H1 (cell line): ENCODE results near the gene PBOV1. TPM values are rescaled to one million over a fixed set of nuclear protein-coding genes. Genes with fewer than 3 reads are reported as not detected.

Experiments used
- CTCF ChIA-PET: fragments of 300-600 bp; sonication (Branson Sonifier 250); formaldehyde crosslinking; loops from one replicate; lab custom pipeline; 2021; ENCODE audit not compliant: partially characterized antibody; lab: Charles Lee
- POLR2A ChIA-PET: fragments of 300-600 bp; sonication (Branson Sonifier 250); formaldehyde crosslinking; loops from one replicate; lab custom pipeline; 2021; ENCODE audit warnings: inconsistent platforms; ENCODE audit not compliant: partially characterized antibody; lab: Charles Lee
- DNase-seq, 2 experiments: peaks; one replicate each; pipeline versions ENCODE4 v3.0.0 to v3.0.0-alpha.2; 2010 to 2022; ENCODE audit warnings: low spot score in 2 of 2, low read depth in 1 of 2, mixed read lengths in 1 of 2
- FAIRE-seq: peaks from 2 replicates; lab custom pipeline; 2011; peaks lifted over from hg19 to GRCh38; lab: Jason Lieb, UNC
- H2AFZ ChIP-seq: 2 replicates; pipeline ENCODE4 v1.8.1; 2012; ENCODE audit warnings: low read length, inconsistent platforms
- H2AK5ac ChIP-seq: 2 replicates; pipeline ENCODE4 v1.6.1; 2013; ENCODE audit warnings: low read depth, low read length
- H2BK120ac ChIP-seq: replicated peaks from 2 replicates; pipeline ENCODE3; 2013; ENCODE audit warnings: low read depth, low read length, inconsistent platforms
- H2BK12ac ChIP-seq: 2 replicates; pipeline ENCODE4 v1.6.1; 2013; ENCODE audit warnings: low read depth, low read length
- H2BK15ac ChIP-seq: 2 replicates; pipeline ENCODE4 v1.6.1; 2013; ENCODE audit warnings: low read length
- H2BK20ac ChIP-seq: 2 replicates; pipeline ENCODE4 v1.6.1; 2013; ENCODE audit warnings: low read length
- H2BK5ac ChIP-seq: 2 replicates; pipeline ENCODE4 v1.6.1; 2013; ENCODE audit warnings: low read depth, low read length
- H3K14ac ChIP-seq: 2 replicates; pipeline ENCODE4 v1.6.1; 2013; ENCODE audit warnings: inconsistent platforms; ENCODE audit not compliant: insufficient read length
- H3K18ac ChIP-seq: 2 replicates; pipeline ENCODE4 v1.6.1; 2013; ENCODE audit warnings: low read length; ENCODE audit errors: extremely low read depth
- H3K23ac ChIP-seq: 2 replicates; pipeline ENCODE4 v1.6.1; 2013; ENCODE audit warnings: inconsistent platforms; ENCODE audit not compliant: insufficient read length
- H3K23me2 ChIP-seq: 2 replicates; pipeline ENCODE4 v1.6.1; 2013; ENCODE audit warnings: low read depth, low read length
- H3K27ac ChIP-seq: 2 replicates; pipeline ENCODE4 v1.6.1; 2011; ENCODE audit warnings: low read depth, low read length, inconsistent platforms
- H3K27me3 ChIP-seq, 4 experiments: replicated peaks in 1 of 4; 1 replicate in 1 of 4; 2 replicates in 3 of 4; pipeline versions ENCODE4 v1.6.1 to v1.8.1; 2011 to 2013; ENCODE audit warnings: low read length in 3 of 4, mild to moderate bottlenecking in 3 of 4, inconsistent platforms in 2 of 4, mixed read lengths in 2 of 4, moderate library complexity in 1 of 4; ENCODE audit not compliant: control insufficient read depth in 3 of 4, insufficient read depth in 3 of 4; ENCODE audit errors: extremely low read depth in 1 of 4
- H3K36me3 ChIP-seq, 4 experiments: 2 replicates each; pipeline versions ENCODE4 v1.6.1 to v1.8.1; 2011 to 2013; ENCODE audit warnings: mild to moderate bottlenecking in 4 of 4, low read length in 3 of 4, moderate library complexity in 2 of 4, control low read depth in 1 of 4, inconsistent platforms in 1 of 4; ENCODE audit not compliant: insufficient read depth in 4 of 4, control insufficient read depth in 2 of 4
- H3K4ac ChIP-seq: replicated peaks from 2 replicates; pipeline ENCODE3; 2013; ENCODE audit warnings: low read length, low read depth, mixed read lengths, inconsistent platforms; ENCODE audit not compliant: insufficient read length
- H3K4me1 ChIP-seq, 4 experiments: replicated peaks in 1 of 4; 1 replicate in 1 of 4; 2 replicates in 3 of 4; pipeline versions ENCODE4 v1.6.1 to v1.8.1; 2011 to 2013; ENCODE audit warnings: low read length in 3 of 4, inconsistent platforms in 2 of 4, mixed read lengths in 1 of 4; ENCODE audit not compliant: insufficient read depth in 4 of 4, control insufficient read depth in 3 of 4
- H3K4me2 ChIP-seq, 2 experiments: 2 replicates each; pipeline versions ENCODE4 v1.6.1 to v1.8.1; 2011 to 2013; ENCODE audit warnings: low read depth in 2 of 2, low read length in 2 of 2, control low read depth in 1 of 2, inconsistent platforms in 1 of 2, mild to moderate bottlenecking in 1 of 2; ENCODE audit not compliant: insufficient read depth in 1 of 2
- H3K4me3 ChIP-seq, 4 experiments: fragments of 200-600, 300-600 bp in 1 of 4; sonication (generic), shearing (Covaris generic), sonication (Bioruptor Twin) in 1 of 4; 2 replicates each; pipeline versions ENCODE4 v1.5.1 to v1.8.1; 2011 to 2016; ENCODE audit warnings: low read length in 4 of 4, low read depth in 3 of 4, control low read depth in 2 of 4, inconsistent platforms in 2 of 4, mild to moderate bottlenecking in 2 of 4, mixed read lengths in 1 of 4, moderate library complexity in 1 of 4; ENCODE audit not compliant: insufficient read depth in 2 of 4; ENCODE audit errors: extremely low read depth in 1 of 4
- H3K56ac ChIP-seq: replicated peaks from 2 replicates; pipeline ENCODE3; 2013; ENCODE audit warnings: low read depth, mild to moderate bottlenecking, mixed read lengths, low read length, inconsistent platforms; ENCODE audit not compliant: insufficient read length
- H3K79me1 ChIP-seq: 2 replicates; pipeline ENCODE4 v1.6.1; 2013; ENCODE audit warnings: low read depth, low read length, control low read depth
- H3K79me2 ChIP-seq, 2 experiments: 2 replicates each; pipeline versions ENCODE4 v1.6.1 to v1.8.1; 2012 to 2013; ENCODE audit warnings: low read length in 2 of 2, mild to moderate bottlenecking in 2 of 2, inconsistent platforms in 1 of 2; ENCODE audit not compliant: insufficient read depth in 2 of 2, control insufficient read depth in 1 of 2
- H3K9ac ChIP-seq, 4 experiments: replicated peaks in 1 of 4; 1 replicate in 1 of 4; 2 replicates in 3 of 4; pipeline versions ENCODE4 v1.6.1 to v1.8.1; 2011 to 2013; ENCODE audit warnings: low read depth in 3 of 4, low read length in 3 of 4, control low read depth in 2 of 4, mild to moderate bottlenecking in 2 of 4, moderate library complexity in 2 of 4, inconsistent platforms in 1 of 4; ENCODE audit errors: extremely low read depth in 1 of 4
- H3K9me3 ChIP-seq, 2 experiments: 2 replicates each; pipeline versions ENCODE4 v1.6.1 to v1.8.1; 2012 to 2013; ENCODE audit warnings: mild to moderate bottlenecking in 2 of 2, moderate library complexity in 2 of 2, control low read depth in 1 of 2, inconsistent platforms in 1 of 2, low read depth in 1 of 2, low read length in 1 of 2, mixed read lengths in 1 of 2; ENCODE audit not compliant: insufficient read depth in 2 of 2
- H4K20me1 ChIP-seq, 2 experiments: replicated peaks in 1 of 2; 2 replicates each; pipeline versions ENCODE3 to v1.8.1; 2011 to 2013; ENCODE audit warnings: inconsistent platforms in 2 of 2, low read length in 2 of 2, mild to moderate bottlenecking in 1 of 2; ENCODE audit not compliant: insufficient read depth in 2 of 2, control insufficient read depth in 1 of 2
- H4K5ac ChIP-seq: 2 replicates; pipeline ENCODE4 v1.6.1; 2013; ENCODE audit warnings: low read length, low read depth, mixed read lengths, inconsistent platforms; ENCODE audit not compliant: insufficient read length
- H4K8ac ChIP-seq: 2 replicates; pipeline ENCODE4 v1.8.0; 2013; ENCODE audit warnings: mild to moderate bottlenecking, moderate library complexity, low read length, inconsistent platforms; ENCODE audit not compliant: insufficient read depth; ENCODE audit errors: extremely low read depth
- H4K91ac ChIP-seq: replicated peaks from 2 replicates; pipeline ENCODE3; 2013; ENCODE audit warnings: low read length, mixed read lengths, inconsistent platforms; ENCODE audit not compliant: insufficient read length
- BACH1 ChIP-seq: IDR thresholded peaks from 2 replicates; pipeline ENCODE4 v1.6.1; 2012; ENCODE audit warnings: low read length, improper control_type of control experiment
- CHD1 ChIP-seq: IDR thresholded peaks from 2 replicates; pipeline ENCODE4 v1.6.1; 2012; ENCODE audit warnings: low read depth, low read length, improper control_type of control experiment
- CTBP2 ChIP-seq: IDR thresholded peaks from 2 replicates; pipeline ENCODE4 v1.7.0; 2011; ENCODE audit warnings: borderline replicate concordance, mild to moderate bottlenecking, moderate library complexity, mixed read lengths, low read length; ENCODE audit not compliant: insufficient read depth, insufficient read length
- EP300 ChIP-seq, 2 experiments: IDR thresholded peaks; 1 replicate in 1 of 2; 2 replicates in 1 of 2; pipeline ENCODE4 v1.6.1; 2011 to 2012; ENCODE audit warnings: low read depth in 2 of 2, low read length in 2 of 2, mild to moderate bottlenecking in 2 of 2, borderline replicate concordance in 1 of 2, inconsistent platforms in 1 of 2, moderate library complexity in 1 of 2
- HDAC6 ChIP-seq: IDR thresholded peaks from one replicate; pipeline ENCODE4 v1.7.1; 2012; ENCODE audit warnings: low read depth, mild to moderate bottlenecking, inconsistent platforms, low read length, moderate library complexity
- NANOG ChIP-seq: IDR thresholded peaks from 2 replicates; pipeline ENCODE4 v1.6.1; 2011; ENCODE audit warnings: low read length, low read depth, mild to moderate bottlenecking, inconsistent platforms; ENCODE audit not compliant: insufficient read depth, poor library complexity, severe bottlenecking
- NRF1 ChIP-seq: IDR thresholded peaks from 2 replicates; pipeline ENCODE4 v1.6.1; 2011; ENCODE audit warnings: mild to moderate bottlenecking, low read depth, low read length, improper control_type of control experiment
- POLR2A ChIP-seq, 2 experiments: IDR thresholded peaks; 1 replicate in 1 of 2; 2 replicates in 1 of 2; pipeline ENCODE4 v1.6.1; 2011; ENCODE audit warnings: low read depth in 2 of 2, low read length in 2 of 2, mild to moderate bottlenecking in 2 of 2; ENCODE audit errors: control extremely low read depth in 1 of 2
- RBBP5 ChIP-seq: IDR thresholded peaks from 2 replicates; pipeline ENCODE4 v1.7.1; 2012; ENCODE audit warnings: low read depth, mild to moderate bottlenecking, inconsistent platforms, low read length, moderate library complexity, borderline replicate concordance
- RXRA ChIP-seq: IDR thresholded peaks from 2 replicates; pipeline ENCODE4 v1.6.1; 2011; ENCODE audit warnings: low read depth, mild to moderate bottlenecking, low read length, moderate library complexity; ENCODE audit not compliant: insufficient read depth
- SP1 ChIP-seq: IDR thresholded peaks from 2 replicates; pipeline ENCODE4 v1.6.1; 2011; ENCODE audit warnings: low read depth, low read length
- SP4 ChIP-seq: IDR thresholded peaks from 2 replicates; pipeline ENCODE4 v1.6.1; 2012; ENCODE audit warnings: low read length, inconsistent platforms
- TAF7 ChIP-seq: optimal IDR thresholded peaks from 2 replicates; pipeline ENCODE3; 2011; ENCODE audit warnings: low read depth, mild to moderate bottlenecking, inconsistent platforms, low read length, moderate library complexity, borderline replicate concordance
- TEAD4 ChIP-seq: IDR thresholded peaks from 2 replicates; pipeline ENCODE4 v1.6.1; 2012; ENCODE audit warnings: low read depth, low read length, inconsistent platforms, mixed read lengths
- WGBS, 2 experiments: shearing (Covaris generic) in 1 of 2; methylation state at CpG; one replicate each; pipeline versions ENCODE4 v1.1.6 to v1.1.7; 2013 to 2015; ENCODE audit warnings: low lambda C conversion rate in 2 of 2, mixed read lengths in 2 of 2, inconsistent platforms in 1 of 2, low coverage in 1 of 2, missing lambda C conversion rate in 1 of 2; ENCODE audit not compliant: insufficient replicate concordance in 2 of 2, insufficient coverage in 1 of 2, insufficient read length in 1 of 2; ENCODE audit errors: extremely low coverage in 1 of 2, missing lambda C conversion rate in 1 of 2; 5-methylcytosine and 5-hydroxymethylcytosine counted together
- polyA plus RNA-seq, 7 experiments: library from polyadenylated mRNA; depleted of rRNA in 3 of 7; stranded (reverse) in 5 of 7; unstranded in 2 of 7; fragments of >200 nt in 5 of 7; fragments of 200-250 nt in 2 of 7; gene quantifications; 1 replicate in 5 of 7; 2 replicates in 1 of 7; 4 replicates in 1 of 7; pipeline versions ENCODE4 v1.2.1 to v1.2.3, GENCODE V29; 2011 to 2013; ENCODE audit warnings: missing spikeins in 2 of 7, mixed read lengths in 2 of 7
- total RNA-seq: library from RNA; stranded (reverse); fragmentation: NEBNext Ultra II Directional; extraction: Animal tissue kit (Norgen Biotek cat#: 25700); gene quantifications from 2 replicates; pipeline ENCODE4 v1.2.1, GENCODE V29; 2021

Gene PBOV1
- total and polyA plus RNA-seq, 2 of the 8 experiments (the other 6 are each of a cell fraction or from before 2014, with no cell fraction given) = not detected

- H3K56ac ChIP-seq = no peak overlapping the region
- H3K23me2 ChIP-seq = no peaks in the 10 kb centered on the region
- TF ChIP-seq POLR2A (IDR thresholded peaks at IDR 0.05; ENCODE audit: control extremely low read depth in 1 of 2, low read depth in 2 of 2, low read length in 2 of 2) = no peak
- no peak for TF ChIP-seq CTBP2
- no peak for TF ChIP-seq TEAD4
- TF ChIP-seq EP300 (IDR thresholded peaks at IDR 0.05; ENCODE audit: borderline replicate concordance in 1 of 2, low read depth in 2 of 2, low read length in 2 of 2) = no peak
- no peak for TF ChIP-seq BACH1
- no peak for TF ChIP-seq NANOG
- TF ChIP-seq SP4 = no peak
- TF ChIP-seq NRF1 = no peak
- no peak for TF ChIP-seq SP1
- no peak for TF ChIP-seq RXRA
- no peak for TF ChIP-seq CHD1
- TF ChIP-seq RBBP5 = no peak
- TF ChIP-seq HDAC6 = no peak
- no peak for TF ChIP-seq TAF7
- no peaks in the 10 kb centered on the region for H3K79me2 ChIP-seq
- FAIRE-seq (no peak), DNase-seq (no peak)
- no peak overlapping the region for H2AK5ac ChIP-seq
- no peaks in the 10 kb centered on the region for H3K9me3 ChIP-seq
- no peak overlapping the region for H2BK120ac ChIP-seq
- no peak overlapping the region for H2BK12ac ChIP-seq
- no peak overlapping the region for H4K91ac ChIP-seq
- H2BK15ac ChIP-seq = no peak overlapping the region
- no peak overlapping the region for H3K14ac ChIP-seq
- H3K4me3 ChIP-seq = no peak overlapping the region
- ChIA-PET POLR2A (no interaction called here), CTCF (no interaction called here)
- H3K18ac ChIP-seq = no peak overlapping the region
- H3K9ac ChIP-seq = no peak overlapping the region
- H2BK20ac ChIP-seq = no peak overlapping the region
- H3K4ac ChIP-seq = no peak overlapping the region
- WGBS, 2 experiments = 91% methylated on average over 4 of the region's 4 CpGs; no CpG with 5 or more reads in 1 of the 2 experiments
- H3K27ac ChIP-seq = no peak overlapping the region
- no peaks in the 10 kb centered on the region for H3K27me3 ChIP-seq
- H4K5ac ChIP-seq = no peak overlapping the region
- H3K36me3 ChIP-seq = peaks cover 0 to 12% (median 5%) of the 10 kb centered on the region in 4 experiments; a peak in 6 of 8 replicates
- no peak overlapping the region for H2BK5ac ChIP-seq
- H3K23ac ChIP-seq = no peak overlapping the region
- no peaks in the 10 kb centered on the region for H3K4me1 ChIP-seq
- H3K4me2 ChIP-seq = no peak overlapping the region
- H4K20me1 ChIP-seq = no peaks in the 10 kb centered on the region
- H4K8ac ChIP-seq = no peak overlapping the region
- no peak overlapping the region for H2AFZ ChIP-seq
- 0 out of 2 replicates have a peak, but pooled peaks cover 2% of the 10 kb centered on the region for H3K79me1 ChIP-seq
Measured at GRCh38 chr6:138263963-138264362, 45.7 kb upstream of the PBOV1 start.
